DMS79 (cell line): ENCODE measurements around the gene TOP2B.

Experiments used
- DNase-seq: peaks from one replicate; lab custom pipeline; 2025; lab: John Stamatoyannopoulos, UW

TOP2B gene

GRCh38 chr3:25665315-25666280, 891 bp upstream of the TOP2B start:
- peak; percentile 20 for DNase-seq

DNA sequence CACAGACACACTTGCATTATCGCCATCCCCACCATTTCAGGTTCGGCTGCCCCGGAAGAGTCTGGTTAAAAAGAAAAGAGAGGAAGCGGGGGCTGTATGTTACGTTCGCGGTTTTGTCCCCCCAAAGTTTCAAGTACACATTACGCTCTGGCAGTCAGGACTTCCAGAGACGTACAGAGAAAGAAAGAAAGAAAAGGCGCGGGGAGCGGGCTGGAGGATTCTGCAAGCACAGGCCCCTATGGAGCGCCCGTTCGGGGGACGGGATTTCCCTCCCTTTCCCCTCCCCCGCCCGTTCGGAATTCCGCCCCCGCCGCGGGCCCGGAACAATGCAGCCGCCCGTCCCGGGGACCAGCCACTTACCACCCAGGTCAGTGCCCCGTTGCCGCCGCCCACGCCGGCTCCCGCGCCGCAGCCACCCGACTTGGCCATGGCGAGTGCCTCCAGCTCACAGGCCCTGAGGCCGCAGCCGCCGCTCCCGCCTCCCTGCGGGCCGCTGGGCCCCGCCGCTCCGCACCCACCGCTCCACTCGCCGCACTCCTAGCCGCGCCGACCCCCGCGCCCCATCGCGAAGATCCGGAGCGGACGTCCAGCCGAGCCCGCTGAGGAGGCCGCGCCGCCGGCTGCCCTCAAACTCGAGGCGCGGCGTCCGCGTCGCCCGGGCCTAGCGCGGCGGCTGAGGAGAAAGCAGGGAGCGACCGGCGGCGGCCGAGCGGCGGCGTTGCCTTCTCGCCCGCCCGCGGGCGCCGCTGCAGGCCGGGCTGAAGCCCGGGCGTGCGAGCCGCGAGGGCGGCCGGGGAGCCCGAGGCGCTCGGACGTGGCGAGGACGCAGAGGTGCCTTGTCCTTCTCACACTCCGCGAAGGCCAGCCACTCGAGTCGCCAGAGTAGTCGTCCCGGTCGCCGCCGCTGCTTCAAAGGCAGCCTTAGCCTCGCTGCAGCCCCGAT, 567 bp downstream of the TOP2B start:
- no peak for DNase-seq

DNA sequence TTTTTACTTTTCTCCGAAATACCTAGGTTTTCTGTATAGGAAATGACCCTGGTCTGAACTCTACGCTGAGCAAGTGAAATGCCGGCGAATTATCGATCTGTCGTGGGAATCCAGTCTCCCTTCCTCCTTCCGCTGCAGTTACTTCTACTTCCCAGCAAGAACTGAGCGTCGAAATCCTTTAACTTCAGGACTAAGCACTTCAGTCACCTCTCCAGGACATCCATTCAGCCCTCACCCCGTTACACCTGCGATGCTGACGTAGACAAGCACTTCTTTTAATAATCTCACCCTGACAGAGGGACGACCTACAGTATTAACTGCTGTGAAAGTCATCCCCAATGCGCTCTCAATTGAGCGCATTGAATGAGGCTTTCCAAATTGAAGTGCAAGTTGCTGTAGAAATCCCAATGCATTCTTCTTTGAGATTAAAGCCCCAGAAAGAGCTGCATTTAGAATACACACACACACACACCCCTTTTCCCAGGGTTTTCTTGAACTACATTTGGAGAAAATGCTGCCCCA, 1.3 kb downstream of the TOP2B start:
- DNase-seq: no peak

GRCh38 chr3:25662736-25663320, 1.9 kb downstream of the TOP2B start:
- DNase-seq: no peak

DNA sequence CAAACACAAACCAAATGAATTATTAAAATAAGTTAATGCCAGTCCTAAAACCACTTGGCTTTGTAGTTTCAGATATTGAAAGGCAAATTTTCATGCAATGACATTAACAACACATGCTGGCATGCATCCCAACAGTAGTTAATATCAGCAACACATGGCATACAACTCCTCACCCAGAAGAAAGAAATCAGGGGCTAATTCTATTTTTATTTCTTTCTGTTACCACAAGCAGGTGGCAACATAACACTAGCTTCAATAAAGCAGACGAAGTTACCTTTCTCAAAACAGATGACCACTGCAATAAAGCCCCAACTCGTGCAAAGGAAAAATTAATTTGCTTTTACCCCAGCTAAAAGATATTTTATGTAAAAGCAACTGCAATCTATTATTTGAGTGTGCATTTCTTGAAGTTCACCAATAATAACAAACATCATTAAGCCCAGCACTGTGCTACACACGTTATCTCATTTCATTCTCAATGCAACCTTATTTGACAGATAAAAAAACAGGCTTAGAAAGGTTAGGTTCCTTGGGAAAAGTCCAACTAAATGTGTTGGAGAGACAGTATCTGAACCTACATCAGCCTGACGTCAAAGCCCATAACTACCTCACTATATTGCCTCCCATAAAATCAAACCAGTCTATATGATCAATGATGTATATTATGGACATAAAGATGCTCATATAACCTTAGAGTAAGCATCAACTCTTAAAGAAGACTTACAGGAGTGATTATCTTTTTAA, 2.8 kb downstream of the TOP2B start:
- DNase-seq: no peak

- no peak for DNase-seq
Measured at GRCh38 chr3:25658836-25659235, 5.9 kb downstream of the TOP2B start.

- DNase-seq: no peak
Measured at GRCh38 chr3:25657293-25657692, 7.4 kb downstream of the TOP2B start.

DNA sequence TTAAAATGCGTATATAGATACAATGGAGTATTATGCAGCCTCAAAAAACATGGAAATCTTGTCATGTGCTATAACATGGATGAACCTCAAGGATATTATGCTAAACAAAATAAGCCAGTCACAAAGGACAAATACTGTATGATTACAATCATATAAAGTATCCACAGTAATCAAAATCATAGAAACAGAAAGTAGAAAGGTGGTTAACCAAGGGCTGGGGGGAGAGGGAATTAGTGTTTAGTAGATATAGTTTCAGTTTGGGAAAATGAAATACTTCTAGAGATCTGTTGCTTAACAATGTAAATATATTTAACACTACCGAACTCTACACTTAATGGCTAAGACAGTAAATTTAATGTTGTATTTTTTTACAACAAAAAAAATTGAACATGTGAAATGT, 9.0 kb downstream of the TOP2B start:
- DNase-seq: no peak

DNA sequence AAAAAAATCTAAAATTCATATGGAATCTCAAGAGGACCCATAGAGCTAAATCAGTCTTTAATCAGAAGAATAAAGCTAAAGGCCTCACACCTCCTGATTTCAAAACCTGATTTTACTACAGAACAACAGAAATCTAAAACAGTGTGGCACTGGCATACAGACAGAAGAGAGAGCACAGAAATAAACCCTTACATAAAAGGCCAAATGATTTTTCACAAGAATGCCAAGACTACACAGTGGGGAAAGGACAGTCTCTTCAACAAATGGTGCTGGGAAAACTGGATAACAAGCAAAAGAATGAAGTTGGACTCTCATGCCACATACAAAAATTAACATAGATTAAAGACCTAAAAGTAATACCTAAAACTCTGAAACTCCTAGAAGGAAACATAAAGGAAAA, 10.1 kb downstream of the TOP2B start:
- no peak for DNase-seq

DNA sequence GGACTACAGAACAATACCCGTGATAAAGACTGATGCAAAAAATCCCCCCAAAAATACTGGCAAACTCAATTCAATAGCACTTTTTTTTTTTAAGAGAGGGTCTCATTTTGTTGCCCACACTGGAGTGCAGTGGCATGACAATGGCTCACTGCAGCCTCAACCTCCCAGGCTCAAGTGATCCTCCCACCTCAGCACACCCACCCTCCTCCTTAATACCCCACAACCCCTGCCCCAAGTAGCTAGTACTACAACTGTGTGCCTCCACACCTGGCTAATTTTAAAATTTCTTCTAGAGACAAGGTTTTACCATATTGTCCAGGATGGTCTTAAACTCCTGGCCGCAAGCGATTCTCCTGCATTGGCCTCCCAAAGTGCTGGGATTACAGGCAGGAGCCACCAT, 11.4 kb downstream of the TOP2B start:
- DNase-seq: no peak

DNA sequence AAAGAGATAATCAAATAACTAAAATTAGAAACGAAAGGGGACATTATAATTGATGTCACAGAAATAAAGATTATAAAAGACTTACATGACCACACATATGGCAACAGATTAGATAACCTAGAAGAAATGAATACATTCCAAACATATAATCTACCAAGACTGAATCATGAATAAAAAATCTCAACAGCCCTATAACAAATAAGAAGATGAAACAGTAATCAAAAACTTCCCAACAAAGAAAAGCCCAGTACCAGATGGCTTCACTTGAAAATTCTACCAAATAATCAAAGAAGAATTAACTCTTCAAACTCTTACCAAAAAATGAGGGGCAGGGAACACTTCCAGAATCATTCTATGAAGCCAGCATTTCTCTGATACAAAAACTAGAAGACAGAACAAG, 11.8 kb downstream of the TOP2B start:
- no peak for DNase-seq

DNA sequence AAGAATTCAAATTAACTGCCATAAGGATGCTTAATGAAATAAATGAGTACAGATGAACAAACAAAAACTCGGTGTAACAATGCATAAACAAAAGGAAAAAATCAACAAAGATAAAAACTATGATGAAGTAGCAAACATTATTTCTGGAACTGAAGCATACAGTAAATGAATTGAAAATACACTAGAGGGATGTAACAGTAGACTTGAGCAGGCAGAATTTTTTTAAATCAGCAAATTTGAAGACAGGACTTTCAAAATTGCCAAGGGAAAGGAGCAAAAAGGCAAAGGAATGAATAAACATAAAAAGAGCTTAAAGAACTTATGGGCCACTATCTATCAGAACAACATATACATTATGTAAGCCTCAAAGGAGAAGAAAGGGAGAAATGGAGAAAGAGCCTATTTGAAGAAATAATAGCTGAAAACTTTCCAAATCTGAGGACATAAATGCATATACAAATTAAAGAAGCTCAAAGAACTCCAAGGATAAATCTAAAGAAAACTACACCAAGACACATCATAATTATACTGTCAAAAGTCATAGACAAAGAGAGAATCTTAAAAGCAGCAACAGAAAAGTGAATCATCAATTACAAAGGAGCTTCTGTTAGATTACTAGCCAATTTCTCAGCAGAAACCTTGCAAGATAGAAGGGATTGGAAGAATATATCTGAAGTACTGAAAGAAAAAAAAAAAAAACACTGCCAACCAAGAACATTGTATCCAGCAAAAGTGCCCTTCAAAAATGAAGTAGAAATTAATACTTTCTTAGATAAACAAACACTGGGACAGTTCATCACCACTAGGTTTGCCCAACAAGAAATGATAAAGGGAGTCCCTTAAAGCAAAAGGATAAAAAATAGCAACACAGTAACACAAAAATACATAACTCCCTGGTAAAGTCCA, 15.5 kb downstream of the TOP2B start:
- DNase-seq: no peak

- no peak for DNase-seq
Measured at GRCh38 chr3:25648107-25648535, 16.6 kb downstream of the TOP2B start.

GRCh38 chr3:25635038-25635437, 29.7 kb downstream of the TOP2B start:
- no peak for DNase-seq

DNA sequence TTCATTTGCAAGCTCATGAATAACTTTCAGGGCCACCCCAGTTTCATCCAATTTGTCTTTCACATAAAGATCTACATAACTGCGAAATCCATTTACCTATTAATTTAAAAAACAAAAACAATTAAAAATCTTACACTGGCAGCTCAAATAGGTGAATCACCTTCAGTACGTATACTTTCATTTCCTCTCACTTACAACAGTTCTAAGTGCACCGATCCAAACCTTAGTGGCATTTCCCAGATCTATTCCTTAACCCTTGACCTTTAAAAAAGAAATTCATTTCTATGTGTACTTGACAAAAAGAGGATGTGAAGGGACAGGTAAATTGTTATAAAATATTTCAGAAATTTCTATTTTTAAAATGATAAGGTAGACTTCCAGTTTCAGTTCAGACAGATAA, 30.8 kb downstream of the TOP2B start:
- no peak for DNase-seq

- DNase-seq: no peak
Measured at GRCh38 chr3:25631989-25632388, 32.7 kb downstream of the TOP2B start.

- DNase-seq: no peak
Measured at GRCh38 chr3:25621087-25621486, 43.6 kb downstream of the TOP2B start.

DNA sequence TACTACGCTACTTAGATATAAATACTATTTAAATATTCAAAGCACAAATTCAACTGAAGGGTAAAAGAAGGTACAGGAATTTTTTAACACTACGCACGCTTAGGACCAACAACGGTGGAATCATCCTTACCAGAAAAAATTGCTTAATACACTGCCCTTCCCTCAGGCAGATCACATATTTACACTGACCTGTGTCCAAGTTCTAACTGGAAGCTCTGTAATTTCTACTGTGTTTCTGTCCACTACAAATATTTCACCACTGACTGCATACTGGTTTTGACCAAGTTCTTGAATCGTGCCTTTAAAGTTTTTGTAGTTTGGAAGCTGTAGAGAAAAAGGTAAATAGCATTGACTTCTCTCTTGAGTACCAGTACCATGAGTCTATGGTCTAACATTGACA, 44.2 kb downstream of the TOP2B start:
- no peak for DNase-seq

DNA sequence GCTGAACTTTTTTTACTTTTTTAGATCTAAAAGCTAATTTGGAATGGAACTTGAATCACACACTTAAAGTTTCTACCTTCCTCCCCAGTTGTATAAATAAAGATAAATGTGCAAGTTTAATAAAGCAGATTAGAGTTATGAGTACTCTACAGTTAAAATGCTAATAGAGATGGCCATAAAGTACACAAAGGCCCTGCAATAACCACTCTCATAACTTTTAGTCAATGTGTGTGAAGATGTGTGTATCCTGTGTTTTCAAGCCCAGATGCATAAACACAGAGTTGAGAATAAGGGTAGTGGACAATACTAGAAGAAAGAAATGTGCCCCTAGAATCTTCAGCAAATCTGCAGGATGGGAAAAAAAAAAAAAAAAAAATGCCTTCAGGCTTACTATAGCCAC, 45.3 kb downstream of the TOP2B start:
- no peak for DNase-seq

- DNase-seq: no peak
Measured at GRCh38 chr3:25618028-25618427, 46.7 kb downstream of the TOP2B start.
